ENCODE results near the gene MPPED1. TPM values are rescaled to one million over a fixed set of nuclear protein-coding genes. Genes with fewer than 3 reads are reported as not detected.

MPPED1 gene, protein sequence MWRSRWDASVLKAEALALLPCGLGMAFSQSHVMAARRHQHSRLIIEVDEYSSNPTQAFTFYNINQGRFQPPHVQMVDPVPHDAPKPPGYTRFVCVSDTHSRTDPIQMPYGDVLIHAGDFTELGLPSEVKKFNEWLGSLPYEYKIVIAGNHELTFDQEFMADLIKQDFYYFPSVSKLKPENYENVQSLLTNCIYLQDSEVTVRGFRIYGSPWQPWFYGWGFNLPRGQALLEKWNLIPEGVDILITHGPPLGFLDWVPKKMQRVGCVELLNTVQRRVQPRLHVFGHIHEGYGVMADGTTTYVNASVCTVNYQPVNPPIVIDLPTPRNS
- total RNA-seq: not detected in 2 replicates

DNA sequence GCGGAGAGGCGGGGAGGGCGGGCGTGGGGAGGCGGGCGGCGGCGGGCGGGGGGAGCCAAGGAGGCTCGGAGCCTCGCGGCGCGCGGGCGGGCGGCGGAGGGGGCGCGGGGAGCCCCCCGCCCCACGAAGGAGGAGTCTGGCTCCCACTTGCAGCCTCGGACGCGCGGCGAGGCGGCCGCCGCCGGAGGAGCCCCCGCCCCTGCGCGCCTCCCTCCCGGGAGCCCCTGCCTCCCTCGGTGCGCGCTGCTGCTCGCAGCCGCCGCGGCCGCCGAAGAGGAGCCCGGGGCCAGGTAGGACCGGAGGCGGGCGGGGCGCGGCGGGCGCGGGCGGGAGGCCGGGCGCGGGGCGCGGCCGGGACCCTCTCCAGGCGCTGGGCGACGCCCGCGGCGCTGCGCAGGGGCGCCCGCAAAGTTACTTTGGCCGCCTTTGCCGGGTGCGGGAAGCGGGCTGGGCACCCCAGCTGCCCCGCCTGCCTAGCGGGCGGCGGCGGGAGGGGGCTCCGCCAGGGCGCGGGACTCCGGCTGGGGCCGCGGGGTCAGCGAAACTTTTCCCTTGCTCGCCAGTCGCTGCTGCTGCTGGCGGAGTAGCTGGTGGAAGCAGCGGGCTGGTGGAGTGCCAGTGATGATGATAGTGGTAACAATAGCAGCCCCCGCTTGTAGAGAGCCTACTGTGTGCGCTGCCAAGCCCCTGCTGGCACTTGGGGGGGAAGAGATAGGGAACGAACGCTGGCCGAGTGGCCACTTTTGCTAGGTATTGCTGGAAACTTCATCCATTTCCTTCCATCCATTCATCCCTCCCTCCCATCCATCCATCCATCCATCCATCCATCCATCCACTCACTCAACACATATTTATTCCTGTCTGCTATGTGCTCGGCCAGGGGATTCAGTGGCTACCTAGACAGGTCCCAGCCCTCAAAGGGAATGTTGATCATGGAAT lies at the start of gene MPPED1:
Gene MPPED1, plus strand, starts transcription at position 146 of the 939 bp plus-strand sequence. CDS start 12,972 bp downstream, outside the sequence.
- no peak within 1 kb of the TSS for H3K27ac Mint-ChIP-seq
- H3K4me3 Mint-ChIP-seq: no peak within 1 kb of the TSS
- H3K36me3 Mint-ChIP-seq (ENCODE audit: low read depth): no peaks in the 10 kb centered on the region
- DNase-seq: no peak
- no peaks in the 10 kb centered on the region for H3K9me3 Mint-ChIP-seq
- H3K27me3 Mint-ChIP-seq: peaks cover 57% of the 10 kb centered on the region
- intact Hi-C loops (cut with micrococcal nuclease): no loop called here
- H3K4me1 Mint-ChIP-seq: no peaks in the 10 kb centered on the region

DNA sequence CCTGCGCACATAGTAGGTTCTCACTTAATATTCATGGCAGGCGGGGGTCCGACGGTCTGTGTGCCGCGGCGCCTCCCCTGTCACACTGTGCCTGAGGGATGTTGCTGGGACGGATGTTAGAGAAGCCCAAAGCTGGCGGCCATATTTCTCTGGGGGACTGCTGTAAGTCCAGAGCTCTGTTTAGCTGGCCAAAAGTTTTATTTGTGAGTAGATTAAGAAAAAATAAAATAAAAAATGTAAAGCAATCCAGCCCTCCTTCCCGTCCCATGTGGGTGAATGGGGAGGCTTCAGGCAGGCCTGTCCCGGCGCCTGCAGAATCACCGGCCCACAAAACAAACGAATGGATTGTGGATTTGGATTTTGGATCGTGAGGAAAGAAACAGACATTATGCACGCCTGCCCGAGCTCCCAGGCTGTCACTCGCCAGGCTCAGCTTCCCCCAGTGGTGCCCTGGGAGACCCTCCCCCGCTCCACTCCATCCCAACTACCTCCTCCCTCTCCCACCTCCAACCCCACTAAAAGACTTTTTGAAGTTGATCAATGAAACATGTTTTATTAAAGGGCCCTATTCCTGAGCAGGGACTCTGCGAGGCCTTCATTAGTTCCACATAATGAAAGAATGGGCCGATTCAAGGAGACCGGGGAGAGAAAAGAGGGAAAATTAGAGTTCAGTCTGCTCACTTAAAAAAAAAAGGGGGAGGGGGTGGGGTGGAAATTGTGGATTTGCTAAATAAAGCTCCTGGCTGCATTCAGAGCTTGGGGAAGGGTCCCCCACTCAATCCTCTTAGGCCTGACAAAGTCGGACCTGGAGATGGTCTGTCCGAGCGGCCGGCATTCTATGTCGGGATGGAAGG lies 48.3 kb upstream of the MPPED1 start:
- Mint-ChIP-seq H3K36me3 (ENCODE audit: low read depth) (no peaks in the 10 kb centered on the region), H3K4me3 (no peak overlapping the region), H3K27me3 (peaks cover 8% of the 10 kb centered on the region), H3K27ac (no peak overlapping the region), H3K4me1 (no peaks in the 10 kb centered on the region), H3K9me3 (no peaks in the 10 kb centered on the region)
- DNase-seq: no peak
- intact Hi-C loops (cut with micrococcal nuclease): no loop called here

DNA sequence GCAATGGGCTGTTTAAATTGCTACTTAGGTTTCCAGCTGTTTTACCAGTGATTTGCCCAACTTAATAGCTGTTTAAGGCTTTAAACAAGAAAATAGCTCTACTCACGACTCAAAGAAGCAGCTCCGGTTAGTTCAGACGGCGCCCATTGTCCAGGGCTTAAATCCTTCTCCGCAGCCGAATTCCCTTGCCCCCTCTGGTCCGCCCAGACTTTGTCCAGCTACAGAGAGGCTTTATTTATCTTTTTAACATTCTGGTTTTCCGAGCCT lies 47.7 kb upstream of the MPPED1 start:
- Mint-ChIP-seq H3K9me3 (no peaks in the 10 kb centered on the region), H3K36me3 (ENCODE audit: low read depth) (no peaks in the 10 kb centered on the region), H3K27me3 (peaks cover 9% of the 10 kb centered on the region), H3K27ac (no peak overlapping the region), H3K4me3 (no peak overlapping the region), H3K4me1 (no peaks in the 10 kb centered on the region)
- intact Hi-C loops (cut with micrococcal nuclease): no loop called here
- no peak for DNase-seq

DNA sequence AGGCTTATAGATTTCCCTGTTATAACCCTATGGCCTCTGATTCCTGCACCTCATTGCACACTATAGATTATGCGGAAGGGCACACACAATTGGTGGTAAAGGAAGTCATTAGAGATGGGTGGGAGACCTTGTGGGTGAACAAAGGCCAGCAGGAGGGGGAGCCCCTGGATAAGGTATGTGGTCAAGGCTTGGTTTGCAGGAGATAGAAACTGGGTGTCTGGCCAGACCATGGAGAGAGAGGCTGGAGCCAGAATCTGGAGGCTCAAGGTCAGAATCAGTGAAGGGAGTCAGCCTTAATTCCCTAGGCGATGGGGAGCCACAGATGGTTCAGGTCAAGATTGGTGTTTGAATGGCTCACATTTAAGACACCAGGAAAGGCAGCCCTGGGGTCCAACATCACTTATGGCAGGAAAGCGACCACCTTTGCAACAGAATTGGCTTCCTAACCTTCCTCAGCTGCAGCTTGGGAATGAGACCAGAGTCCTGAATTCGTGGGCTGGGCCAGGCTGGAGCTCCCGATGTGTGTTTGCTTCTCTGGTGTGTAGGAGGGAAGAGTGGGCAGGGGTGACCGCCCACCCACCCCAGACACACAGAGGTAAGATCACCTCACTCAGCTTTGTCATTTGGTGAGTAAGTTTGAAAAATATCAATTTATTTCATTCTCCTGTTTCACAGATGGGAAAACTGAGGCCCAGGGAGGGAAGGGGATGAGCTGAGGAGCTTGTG lies 45.9 kb upstream of the MPPED1 start:
- no peak for DNase-seq
- Mint-ChIP-seq H3K27ac (no peak overlapping the region), H3K4me1 (no peaks in the 10 kb centered on the region), H3K4me3 (no peak overlapping the region), H3K9me3 (no peaks in the 10 kb centered on the region), H3K27me3 (peaks cover 16% of the 10 kb centered on the region), H3K36me3 (ENCODE audit: low read depth) (no peaks in the 10 kb centered on the region)
- intact Hi-C loops (cut with micrococcal nuclease): no loop called here

DNA sequence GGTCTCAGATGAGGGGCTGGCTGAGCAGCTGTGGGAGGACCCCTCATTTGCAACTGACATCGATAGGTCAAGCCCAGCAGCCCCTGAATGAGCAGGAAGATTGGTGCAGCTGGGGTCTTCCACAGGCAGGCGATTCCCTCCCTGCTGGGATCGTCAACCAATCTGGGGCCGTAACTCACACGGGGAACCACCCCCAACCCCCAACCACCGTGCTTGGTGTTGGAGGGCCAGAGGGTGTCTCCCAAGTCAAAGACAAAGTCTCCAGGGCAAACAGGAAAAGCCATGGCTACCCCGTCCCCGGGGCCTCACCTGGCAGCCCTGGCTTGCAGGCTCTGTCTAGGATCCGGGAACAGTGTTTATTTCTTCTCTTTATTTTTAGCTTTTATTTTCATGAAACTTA lies 41.8 kb upstream of the MPPED1 start:
- H3K4me3 Mint-ChIP-seq: no peak overlapping the region
- peaks cover 32% of the 10 kb centered on the region for H3K27me3 Mint-ChIP-seq
- intact Hi-C loops (cut with micrococcal nuclease): no loop called here
- H3K36me3 Mint-ChIP-seq (ENCODE audit: low read depth): no peaks in the 10 kb centered on the region
- H3K27ac Mint-ChIP-seq: no peak overlapping the region
- DNase-seq: no peak
- no peaks in the 10 kb centered on the region for H3K9me3 Mint-ChIP-seq
- H3K4me1 Mint-ChIP-seq: no peaks in the 10 kb centered on the region

DNA sequence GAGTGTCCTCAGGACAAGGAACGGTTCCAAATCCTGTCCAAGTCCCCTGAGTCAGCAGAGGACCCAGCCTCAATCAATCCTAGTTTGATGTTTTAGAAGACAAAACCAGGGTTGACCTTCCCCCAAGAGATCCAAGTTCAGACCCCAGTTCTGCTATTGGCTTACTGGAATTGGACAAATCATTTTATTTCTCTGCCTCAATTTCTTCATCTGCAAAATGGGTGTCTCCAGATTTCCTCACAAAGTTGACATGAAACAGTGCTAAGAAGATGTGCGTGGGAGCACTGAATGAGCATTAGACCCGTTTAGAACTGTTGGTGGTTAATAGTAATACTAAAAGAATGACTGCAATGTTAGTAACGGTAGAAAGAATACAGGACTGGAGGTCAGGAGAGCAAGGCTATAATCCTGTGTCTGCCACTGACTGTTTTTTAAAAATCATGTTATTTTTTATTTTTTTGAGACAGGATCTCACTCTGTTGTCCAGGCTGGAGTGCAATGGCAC lies 35.8 kb upstream of the MPPED1 start:
- peaks cover 11% of the 10 kb centered on the region for H3K4me1 Mint-ChIP-seq
- H3K4me3 Mint-ChIP-seq: no peak overlapping the region
- H3K36me3 Mint-ChIP-seq (ENCODE audit: low read depth): no peaks in the 10 kb centered on the region
- no peak for DNase-seq
- intact Hi-C loops (cut with micrococcal nuclease): no loop called here
- H3K27me3 Mint-ChIP-seq: peaks cover 55% of the 10 kb centered on the region
- no peak overlapping the region for H3K27ac Mint-ChIP-seq
- H3K9me3 Mint-ChIP-seq: no peaks in the 10 kb centered on the region

DNA sequence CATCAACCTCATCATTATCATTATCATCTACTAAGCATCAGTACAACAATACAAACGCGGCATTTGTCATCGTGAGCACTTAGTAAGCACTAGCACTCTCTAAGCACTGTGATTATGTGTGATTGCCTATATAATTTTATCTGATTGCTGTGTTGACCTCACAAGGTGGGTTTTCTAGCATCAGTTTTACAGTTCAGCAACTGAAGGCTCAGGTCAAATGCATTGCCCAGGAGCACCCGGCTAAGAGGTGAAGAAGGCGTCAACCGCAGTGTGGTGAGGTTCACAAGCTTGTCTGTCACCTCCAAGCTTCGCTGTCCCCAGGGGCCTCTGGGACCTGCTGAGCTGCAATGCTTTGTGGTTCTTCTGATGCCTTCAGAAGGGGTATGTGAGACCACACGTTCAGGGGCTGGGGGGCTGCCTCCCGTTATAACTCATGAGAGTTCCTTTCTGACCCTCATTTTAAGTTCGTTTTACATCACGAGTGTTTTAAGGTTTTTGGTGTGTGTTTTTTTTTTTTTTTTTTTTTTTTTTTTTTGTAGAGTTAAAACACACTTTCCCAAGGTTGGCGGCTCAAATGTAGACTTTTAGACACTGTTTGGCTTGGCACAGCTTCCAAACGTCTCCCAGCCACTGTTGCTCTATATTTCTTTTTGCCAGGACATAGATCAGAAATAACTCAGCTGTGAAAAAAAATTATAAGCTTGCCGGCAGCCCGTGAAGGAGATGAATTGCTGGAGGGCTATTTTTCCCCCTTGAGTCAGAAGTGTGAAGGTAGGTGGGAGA lies 34.9 kb upstream of the MPPED1 start:
- H3K36me3 Mint-ChIP-seq (ENCODE audit: low read depth): no peaks in the 10 kb centered on the region
- H3K4me3 Mint-ChIP-seq: no peak overlapping the region
- H3K27ac Mint-ChIP-seq: no peak overlapping the region
- peaks cover 17% of the 10 kb centered on the region for H3K4me1 Mint-ChIP-seq
- H3K27me3 Mint-ChIP-seq: peaks cover 54% of the 10 kb centered on the region
- intact Hi-C loops (cut with micrococcal nuclease): no loop called here
- no peaks in the 10 kb centered on the region for H3K9me3 Mint-ChIP-seq
- peak; percentile 68 for DNase-seq

DNA sequence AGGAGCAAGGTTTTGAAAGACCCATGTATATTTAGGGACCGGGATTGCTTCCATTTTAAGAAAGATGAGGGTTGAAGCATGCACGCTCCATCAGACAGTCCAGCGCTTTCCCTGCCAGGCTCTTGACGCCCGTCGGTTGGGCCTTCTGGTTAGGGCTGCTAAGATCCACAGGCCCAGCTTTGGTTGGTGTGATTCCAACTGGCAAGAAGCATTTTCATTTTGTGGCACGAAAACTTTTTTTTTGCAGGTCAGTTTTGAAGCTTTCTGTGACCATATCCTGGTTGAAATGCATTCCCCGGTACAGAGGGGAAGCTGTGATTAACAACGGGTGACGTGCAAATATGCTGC lies 34.3 kb upstream of the MPPED1 start:
- H3K4me1 Mint-ChIP-seq: peaks cover 17% of the 10 kb centered on the region
- H3K36me3 Mint-ChIP-seq (ENCODE audit: low read depth): no peaks in the 10 kb centered on the region
- no peak overlapping the region for H3K4me3 Mint-ChIP-seq
- no peak overlapping the region for H3K27ac Mint-ChIP-seq
- H3K27me3 Mint-ChIP-seq: peaks cover 57% of the 10 kb centered on the region
- intact Hi-C loops (cut with micrococcal nuclease): no loop called here
- no peak for DNase-seq
- H3K9me3 Mint-ChIP-seq: no peaks in the 10 kb centered on the region

DNA sequence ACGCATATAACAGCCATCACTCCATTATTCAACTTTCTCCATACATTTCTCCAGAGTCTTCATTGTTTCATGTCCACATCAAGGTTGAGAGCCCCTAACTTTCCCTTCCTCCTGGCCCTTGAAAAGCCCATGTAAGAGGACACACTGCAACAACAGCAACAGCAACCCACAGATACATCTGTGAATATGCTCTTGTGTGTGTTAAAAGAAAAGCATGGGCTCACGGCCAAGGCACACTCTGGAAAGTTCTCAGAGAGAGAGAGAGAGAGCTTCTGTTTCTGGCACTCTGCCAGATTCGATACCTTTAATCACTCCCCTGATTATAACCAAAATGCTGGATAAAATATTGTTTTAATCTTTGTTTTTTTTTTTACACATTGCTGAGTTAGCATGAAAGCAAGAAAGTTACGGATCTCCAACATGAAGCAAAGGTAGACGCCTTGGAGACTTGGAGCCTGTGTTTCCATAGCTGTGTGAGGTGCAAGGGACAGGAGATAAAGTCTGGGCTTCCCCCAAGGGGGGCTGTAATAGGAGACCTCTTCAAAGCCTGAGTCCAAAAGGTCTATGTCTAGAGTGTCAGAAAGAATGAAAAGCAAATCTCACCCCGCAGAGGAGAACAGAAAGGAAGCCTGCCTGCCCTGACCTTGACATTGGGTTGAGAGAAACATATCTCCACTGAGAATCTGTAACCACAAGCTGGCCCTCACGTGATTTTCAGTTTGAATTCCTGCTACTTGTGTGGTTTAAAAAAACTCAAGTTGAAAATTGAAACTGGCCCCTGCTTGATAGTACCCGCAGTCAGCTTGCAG lies 33.7 kb upstream of the MPPED1 start:
- H3K9me3 Mint-ChIP-seq: no peaks in the 10 kb centered on the region
- H3K27me3 Mint-ChIP-seq: peaks cover 59% of the 10 kb centered on the region
- H3K36me3 Mint-ChIP-seq (ENCODE audit: low read depth): no peaks in the 10 kb centered on the region
- peak; percentile 61 for DNase-seq
- intact Hi-C loops (cut with micrococcal nuclease): no loop called here
- no peak overlapping the region for H3K4me3 Mint-ChIP-seq
- H3K27ac Mint-ChIP-seq: no peak overlapping the region
- H3K4me1 Mint-ChIP-seq: peaks cover 17% of the 10 kb centered on the region

DNA sequence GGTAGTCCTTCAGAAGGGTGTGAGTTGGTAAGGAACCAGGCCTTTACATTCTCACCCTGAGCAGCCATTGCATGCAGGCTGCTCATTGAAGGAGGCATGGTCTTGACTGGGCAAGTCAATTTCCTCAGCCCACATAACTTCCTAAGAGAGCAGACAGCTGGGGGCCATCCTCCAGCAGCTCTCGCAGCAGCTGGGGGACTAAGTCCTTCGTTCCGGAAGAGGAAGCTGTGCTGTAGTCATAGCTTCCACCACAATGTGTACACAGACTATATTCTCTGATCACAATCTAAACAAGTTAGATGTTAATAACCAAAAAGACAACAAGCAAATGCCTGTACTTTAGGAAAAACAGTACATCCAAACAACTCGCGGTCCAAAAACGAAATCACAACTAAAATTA lies 30.1 kb upstream of the MPPED1 start:
- no peaks in the 10 kb centered on the region for H3K9me3 Mint-ChIP-seq
- intact Hi-C loops (cut with micrococcal nuclease): loop anchor here (10.0 kb wide), 1 partner anchor 1243 kb away; no protein-coding TSS in a partner anchor
- H3K4me1 Mint-ChIP-seq: peaks cover 17% of the 10 kb centered on the region
- no peak for DNase-seq
- no peaks in the 10 kb centered on the region for H3K36me3 Mint-ChIP-seq (ENCODE audit: low read depth)
- no peak overlapping the region for H3K27ac Mint-ChIP-seq
- no peak overlapping the region for H3K4me3 Mint-ChIP-seq
- peaks cover 56% of the 10 kb centered on the region for H3K27me3 Mint-ChIP-seq

DNA sequence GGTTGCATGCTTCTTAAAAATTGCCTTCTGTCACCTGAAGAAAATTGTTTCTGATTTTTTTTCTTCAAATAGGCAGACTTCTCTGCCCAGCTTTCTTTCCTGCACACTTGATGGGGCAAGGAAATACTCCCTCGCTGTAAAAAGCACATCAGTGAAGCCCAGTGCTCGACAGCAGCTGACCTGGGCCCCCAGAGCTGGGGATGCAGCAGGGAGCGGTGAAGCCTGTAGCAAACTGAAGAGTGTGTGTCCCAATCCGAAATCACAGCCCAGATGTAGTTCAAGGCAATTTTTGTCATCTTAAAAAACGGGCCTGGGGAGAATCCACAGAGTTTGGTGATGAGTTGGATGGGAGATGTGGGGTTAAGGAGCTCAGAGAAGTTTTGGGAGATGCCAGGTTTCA lies 27.0 kb upstream of the MPPED1 start:
- Mint-ChIP-seq H3K27ac (no peak overlapping the region), H3K4me3 (no peak overlapping the region), H3K36me3 (ENCODE audit: low read depth) (no peaks in the 10 kb centered on the region), H3K27me3 (peaks cover 40% of the 10 kb centered on the region), H3K9me3 (no peaks in the 10 kb centered on the region), H3K4me1 (peaks cover 7% of the 10 kb centered on the region)
- no peak for DNase-seq
- intact Hi-C loops (cut with micrococcal nuclease): loop anchor here (1.0 to 10.0 kb wide), 5 partner anchors 39 to 1240 kb away; no protein-coding TSS in a partner anchor

Data from activated CD4-positive, alpha-beta T cell treated with anti-CD3 and anti-CD28 coated beads, Interleukin-2, amount 10 ng/mL, durations not matched to agents 24 days and 14 days (primary cell).